WTC11 (cell line): ENCODE measurements around the gene MTHFD2.

Experiments
- CTCF ChIP-seq: fragments of 200-600 bp; IDR thresholded peaks from 2 replicates; pipeline ENCODE4 v1.8.0; 2022; ENCODE audit warnings: antibody characterized with exemption
- SMAD3 ChIP-seq: sonication (generic); formaldehyde crosslinking; IDR thresholded peaks from 2 replicates; pipeline ENCODE4 v1.8.0; 2022; ENCODE audit warnings: missing genetic modification reagents, mild to moderate bottlenecking, borderline replicate concordance
- TCF7 ChIP-seq: sonication (generic); formaldehyde crosslinking; IDR thresholded peaks from 2 replicates; pipeline ENCODE4 v1.8.0; 2022; ENCODE audit warnings: mild to moderate bottlenecking, low read depth, missing genetic modification reagents, moderate library complexity

- no peak for TF ChIP-seq SMAD3 (CRISPR knock-in tag)
- TF ChIP-seq TCF7 (CRISPR knock-in tag): no peak
- TF ChIP-seq CTCF: no peak
These were observed 53.6 kb downstream of the MTHFD2 start for GRCh38 chr2:74252036-74252435.
